Measurements from ENCODE around the gene VPS37B.
A peak's percentile ranks its signal among the peaks of the same experiment; 100 is the strongest.

The VPS37B gene

GRCh38 chr12:122851820-122852219 lies 44.1 kb downstream of the VPS37B start:
- DNase-seq, result peak; percentile 31 to 33

- DNase-seq, result no peak
Observed at GRCh38 chr12:122850695-122851350, 45.1 kb downstream of the VPS37B start.

GRCh38 chr12:122850048-122850445 lies 45.9 kb downstream of the VPS37B start:
- no peak for DNase-seq

- no peak for DNase-seq
Observed at GRCh38 chr12:122849352-122850047, 46.4 kb downstream of the VPS37B start.

GRCh38 chr12:122848471-122849351 lies 47.2 kb downstream of the VPS37B start:
- DNase-seq, result no peak

- no peak for DNase-seq
Observed at GRCh38 chr12:122847921-122848421, 48.0 kb downstream of the VPS37B start.

GRCh38 chr12:122847516-122847836 lies 48.4 kb downstream of the VPS37B start:
- no peak for DNase-seq

- DNase-seq, result no peak
Observed at GRCh38 chr12:122846622-122847515, 49.1 kb downstream of the VPS37B start.

GRCh38 chr12:122845865-122846621 lies 49.9 kb downstream of the VPS37B start:
- no peak for DNase-seq

GRCh38 chr12:122845041-122845864 lies 50.7 kb downstream of the VPS37B start:
- DNase-seq, result no peak

- no peak for DNase-seq
Observed at GRCh38 chr12:122844366-122844971, 51.5 kb downstream of the VPS37B start.

GRCh38 chr12:122843455-122843854 lies 52.5 kb downstream of the VPS37B start:
- no peak for DNase-seq

GRCh38 chr12:122842505-122843405 lies 53.2 kb downstream of the VPS37B start:
- DNase-seq, result no peak

- DNase-seq, result peak in 1 of 2 experiments; percentile 15
Observed at GRCh38 chr12:122841544-122842321, 54.2 kb downstream of the VPS37B start.

- DNase-seq, result no peak
Observed at GRCh38 chr12:122840580-122841513, 55.1 kb downstream of the VPS37B start.

GRCh38 chr12:122839907-122840554 lies 55.9 kb downstream of the VPS37B start:
- DNase-seq, result no peak

GRCh38 chr12:122838841-122839240 lies 57.1 kb downstream of the VPS37B start:
- DNase-seq, result no peak

Measured in SW 1271 (cell line).